ENCODE data around the gene THNSL1. TPM values are rescaled to one million over a fixed set of nuclear protein-coding genes. Genes with fewer than 3 reads are reported as not detected.

Gene THNSL1
- total and polyA plus RNA-seq, 9 of the 15 experiments (the other 6 are each of a cell fraction or from before 2014, with no cell fraction given): 4.5 to 8.6 (median 6.3) TPM

DNA sequence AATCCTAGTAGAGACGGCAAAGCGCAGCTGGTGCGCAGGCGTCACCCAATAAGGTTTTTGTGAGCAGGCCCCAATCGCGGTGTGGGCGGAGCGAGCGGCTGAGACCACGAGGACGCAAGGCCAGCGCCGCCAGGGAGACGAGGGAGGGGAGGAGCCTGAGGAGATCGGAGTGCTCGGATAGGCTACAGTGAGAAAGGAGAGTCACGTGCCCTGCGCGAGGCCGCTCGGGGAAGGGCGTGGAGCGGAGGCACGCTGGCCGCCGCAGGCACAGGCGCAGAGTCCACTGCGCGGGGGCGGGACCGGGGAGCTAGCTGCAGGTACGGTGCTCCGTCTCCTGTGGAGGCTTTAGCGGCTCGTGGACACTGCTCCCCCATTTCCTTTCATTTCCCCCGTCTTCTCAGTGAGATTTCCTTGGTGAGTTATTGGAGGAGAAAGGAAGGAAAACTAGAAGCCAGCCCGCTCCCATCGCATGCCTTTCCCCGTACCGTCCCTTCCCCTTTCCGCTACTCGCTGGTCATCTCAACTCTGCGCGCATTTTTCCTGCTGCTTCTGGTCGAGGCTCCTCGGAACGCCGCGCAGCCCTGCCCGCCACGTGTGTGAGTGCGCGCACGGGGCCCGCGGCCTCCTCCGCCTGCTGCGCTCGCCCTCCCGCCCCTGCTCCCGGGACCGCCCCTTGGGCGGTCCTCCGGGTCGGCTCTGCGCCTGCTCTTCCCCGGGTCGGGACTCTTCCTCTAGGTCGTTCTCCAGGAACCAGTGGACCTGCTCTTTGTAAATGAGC is at the start of gene THNSL1 (continued):
- no peak for TF ChIP-seq NFIX (CRISPR knock-in tag; IDR thresholded peaks at IDR 0.05; ENCODE audit: low read depth)
- no peak for TF ChIP-seq SIN3B (IDR thresholded peaks at IDR 0.05; ENCODE audit: low read depth)
- no peak for TF ChIP-seq ZKSCAN8 (CRISPR knock-in tag; IDR thresholded peaks at IDR 0.05)
- no peak for TF ChIP-seq ZNF551 (CRISPR knock-in tag; IDR thresholded peaks at IDR 0.05)
- no peak for TF ChIP-seq EZH2 (IDR thresholded peaks at IDR 0.05; ENCODE audit: borderline replicate concordance, low read depth, low read length)
- TF ChIP-seq AFF4 (CRISPR knock-in tag; IDR thresholded peaks at IDR 0.05): peak; percentile 81
- peak; percentile 90 for TF ChIP-seq RBBP5 (IDR thresholded peaks at IDR 0.05; ENCODE audit: borderline replicate concordance, insufficient read depth, low read length, poor library complexity, severe bottlenecking)
- TF ChIP-seq SIN3A (IDR thresholded peaks at IDR 0.05; ENCODE audit: borderline replicate concordance in 2 of 2, control insufficient read depth in 1 of 2, low read depth in 2 of 2, low read length in 2 of 2): peak in 1 of 2 experiments; percentile 71; a peak in 1 of 4 replicates
- TF ChIP-seq, protein P1, sequence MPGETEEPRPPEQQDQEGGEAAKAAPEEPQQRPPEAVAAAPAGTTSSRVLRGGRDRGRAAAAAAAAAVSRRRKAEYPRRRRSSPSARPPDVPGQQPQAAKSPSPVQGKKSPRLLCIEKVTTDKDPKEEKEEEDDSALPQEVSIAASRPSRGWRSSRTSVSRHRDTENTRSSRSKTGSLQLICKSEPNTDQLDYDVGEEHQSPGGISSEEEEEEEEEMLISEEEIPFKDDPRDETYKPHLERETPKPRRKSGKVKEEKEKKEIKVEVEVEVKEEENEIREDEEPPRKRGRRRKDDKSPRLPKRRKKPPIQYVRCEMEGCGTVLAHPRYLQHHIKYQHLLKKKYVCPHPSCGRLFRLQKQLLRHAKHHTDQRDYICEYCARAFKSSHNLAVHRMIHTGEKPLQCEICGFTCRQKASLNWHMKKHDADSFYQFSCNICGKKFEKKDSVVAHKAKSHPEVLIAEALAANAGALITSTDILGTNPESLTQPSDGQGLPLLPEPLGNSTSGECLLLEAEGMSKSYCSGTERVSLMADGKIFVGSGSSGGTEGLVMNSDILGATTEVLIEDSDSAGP (CRISPR knock-in tag; IDR thresholded peaks at IDR 0.05): 0 out of 2 replicates have a peak, but pooled peaks have one; percentile 19
- peak; percentile 98 for TF ChIP-seq TOE1 (IDR thresholded peaks at IDR 0.05; ENCODE audit: borderline replicate concordance)
- peak; percentile 77; the same call in 1 of the 2 replicates for TF ChIP-seq TOE1 (CRISPR knock-in tag; IDR thresholded peaks at IDR 0.05; ENCODE audit: borderline replicate concordance, low read depth)
- TF ChIP-seq GABPB2 (CRISPR knock-in tag; conservative IDR thresholded peaks at IDR 0.05): no peak
- no peak for TF ChIP-seq ETS2 (tag; IDR thresholded peaks at IDR 0.05; ENCODE audit: borderline replicate concordance, poor library complexity, severe bottlenecking)
- TF ChIP-seq KLF13 (tag; IDR thresholded peaks at IDR 0.05; ENCODE audit: borderline replicate concordance, low read depth): peak; percentile 59
- peak; percentile 92; the same call in 1 of the 2 replicates for TF ChIP-seq OTX1 (CRISPR knock-in tag; IDR thresholded peaks at IDR 0.05)
- no peak for TF ChIP-seq CEBPB (tag; IDR thresholded peaks at IDR 0.05)
- peak; percentile 98 for TF ChIP-seq EGR1 (conservative IDR thresholded peaks at IDR 0.05)
- no peak for TF ChIP-seq ZBTB5 (IDR thresholded peaks at IDR 0.05)
- no peak for TF ChIP-seq NONO (IDR thresholded peaks at IDR 0.05; ENCODE audit: low read depth in 2 of 2, low read length in 1 of 2)
